HG02759 (cell line): ENCODE data around the gene RSU1.

Experiments
- ATAC-seq: cut with Tn5 transposase; IDR thresholded peaks from one replicate; pipeline ENCODE4 v1.9.1; 2021; ENCODE audit warnings: mild to moderate bottlenecking, moderate library complexity; ENCODE audit not compliant: unreplicated experiment

The RSU1 gene

DNA sequence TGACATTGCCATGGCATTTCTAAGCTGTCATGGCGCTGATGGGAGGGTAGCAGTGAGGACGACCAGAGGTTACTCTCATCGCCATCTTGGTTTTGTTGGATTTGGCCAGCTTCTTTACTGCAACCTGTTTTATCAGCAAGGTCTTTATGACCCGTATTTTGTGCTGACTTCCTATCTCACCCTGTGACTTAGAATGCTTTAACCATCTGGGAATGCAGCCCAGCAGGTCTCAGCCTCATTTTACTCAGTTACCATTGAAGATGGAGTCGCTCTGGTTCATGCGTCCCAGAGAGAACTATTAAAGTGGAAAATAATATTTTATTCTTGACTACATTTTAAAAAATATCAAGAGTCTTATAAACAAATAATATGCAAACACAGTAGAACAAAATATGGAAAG is 131.7 kb downstream of the RSU1 start:
- ATAC-seq: no peak

DNA sequence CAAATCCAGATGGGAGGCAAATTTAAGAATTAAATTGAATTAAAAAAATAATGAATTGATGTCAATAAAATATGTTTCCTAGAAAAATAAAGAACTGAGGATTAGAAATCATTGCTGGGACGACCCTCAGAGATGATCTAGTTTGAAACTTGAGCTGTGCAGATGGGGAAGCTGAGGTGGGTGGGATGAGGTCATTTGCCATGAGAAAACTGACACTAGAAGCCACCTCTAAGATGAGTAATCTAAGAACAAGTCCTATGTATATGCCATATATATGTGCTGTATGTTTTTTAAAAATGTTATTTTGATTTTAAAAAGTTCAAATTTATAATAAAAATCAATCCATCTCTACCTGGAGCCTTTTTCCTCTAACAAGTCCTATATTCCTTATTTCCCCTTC is 135.7 kb downstream of the RSU1 start:
- no peak for ATAC-seq

- no peak for ATAC-seq
Observed at GRCh38 chr10:16679511-16679910, 137.7 kb downstream of the RSU1 start.

GRCh38 chr10:16675334-16675733 is 141.9 kb downstream of the RSU1 start:
- ATAC-seq: no peak

- no peak for ATAC-seq
Observed at GRCh38 chr10:16674147-16674703, 143.0 kb downstream of the RSU1 start.

DNA sequence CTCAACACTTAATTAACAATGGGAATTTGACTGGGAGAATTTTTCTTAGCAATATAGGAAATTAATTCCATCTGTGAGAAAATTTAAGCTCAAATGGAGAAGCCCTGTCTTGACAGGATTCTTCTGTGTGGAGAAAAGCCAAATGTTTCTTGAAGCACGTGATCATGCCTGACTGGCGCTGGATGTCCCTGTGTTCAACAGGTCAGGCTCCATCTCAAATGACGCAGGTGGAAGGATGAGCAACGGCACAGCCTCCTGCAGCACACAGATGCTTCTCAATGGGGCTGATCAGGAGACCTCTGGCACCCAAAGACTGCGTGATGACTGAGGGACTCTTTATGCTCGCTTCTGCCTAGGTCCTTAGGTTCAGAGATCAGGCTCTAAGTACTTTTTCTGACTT is 143.8 kb downstream of the RSU1 start:
- no peak for ATAC-seq

GRCh38 chr10:16663444-16663843 is 153.8 kb downstream of the RSU1 start:
- no peak for ATAC-seq

DNA sequence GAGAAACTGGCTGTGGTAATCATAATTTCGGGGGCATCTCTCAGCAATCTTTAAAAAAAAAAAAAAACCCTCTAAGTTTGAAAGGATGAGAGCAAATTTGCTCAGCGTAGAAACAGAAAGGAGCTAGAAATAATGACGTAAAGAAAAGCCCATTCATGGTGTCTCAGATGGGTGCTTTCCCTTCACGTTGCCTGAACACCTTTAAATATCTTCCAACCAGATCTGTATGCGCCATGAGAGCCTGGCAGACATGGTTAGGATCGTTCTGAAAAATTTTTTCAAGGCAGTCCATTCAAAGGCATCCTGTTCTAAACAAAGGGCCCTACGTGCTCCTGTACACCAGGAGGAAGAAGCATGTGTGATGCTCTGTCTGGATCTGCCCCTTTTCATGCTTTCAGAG is 154.3 kb downstream of the RSU1 start:
- no peak for ATAC-seq

DNA sequence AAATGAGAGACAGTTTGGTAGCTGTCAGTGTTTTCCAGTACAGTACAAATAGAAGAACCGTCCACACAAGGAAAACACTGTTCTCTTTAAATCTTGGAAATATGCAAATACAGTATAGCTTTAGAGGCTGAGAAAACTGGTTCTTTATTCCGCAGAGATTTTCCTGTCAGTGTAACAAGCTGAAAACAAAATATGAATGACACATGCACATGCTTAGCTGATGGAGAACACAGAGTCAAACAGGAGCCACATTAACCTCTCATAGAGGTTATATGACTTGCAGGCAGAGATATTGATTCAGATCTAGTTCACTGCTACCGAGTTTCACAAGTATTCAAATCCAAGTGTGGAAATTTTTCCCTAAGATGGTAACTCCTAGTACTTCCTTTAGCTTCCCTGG is 160.3 kb downstream of the RSU1 start:
- no peak for ATAC-seq

GRCh38 chr10:16653224-16653623 is 164.0 kb downstream of the RSU1 start:
- no peak for ATAC-seq

DNA sequence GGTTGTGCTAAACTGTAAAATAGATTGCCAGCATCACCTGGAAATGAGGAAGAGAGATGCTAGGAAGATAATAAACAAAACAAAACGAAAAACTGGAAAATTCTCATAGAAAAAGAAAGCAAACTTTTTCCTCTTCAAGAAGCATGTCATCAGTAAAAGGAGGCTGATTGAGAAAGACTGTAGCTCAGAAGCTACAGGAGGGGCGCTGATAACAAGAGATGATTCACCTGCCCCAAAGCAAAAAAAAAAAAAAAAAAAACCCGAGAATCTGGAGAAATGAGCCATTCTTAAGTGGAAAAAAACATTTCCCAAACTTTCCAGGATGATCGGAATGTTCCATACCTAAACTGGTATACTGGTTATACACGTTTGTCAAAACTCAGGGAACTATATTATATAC is 165.1 kb downstream of the RSU1 start:
- no peak for ATAC-seq

DNA sequence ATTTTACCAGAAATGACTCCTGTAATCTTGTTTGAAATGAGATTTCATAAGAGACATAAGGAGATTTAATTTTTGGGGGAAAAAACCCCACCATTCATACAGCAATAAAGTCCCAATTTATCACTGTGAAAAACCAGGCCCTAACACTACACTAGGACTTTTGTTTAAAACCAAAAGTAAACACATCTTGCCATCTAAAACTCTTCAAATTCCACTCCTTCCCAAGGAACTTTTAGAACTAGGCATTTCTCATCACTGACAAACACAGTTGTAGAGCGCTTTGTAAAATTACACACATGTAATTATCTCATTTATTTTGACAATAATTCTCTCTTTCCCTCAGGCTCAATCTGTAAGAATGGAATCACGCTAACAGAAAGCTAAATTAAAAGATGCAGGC is 167.5 kb downstream of the RSU1 start:
- ATAC-seq: no peak

DNA sequence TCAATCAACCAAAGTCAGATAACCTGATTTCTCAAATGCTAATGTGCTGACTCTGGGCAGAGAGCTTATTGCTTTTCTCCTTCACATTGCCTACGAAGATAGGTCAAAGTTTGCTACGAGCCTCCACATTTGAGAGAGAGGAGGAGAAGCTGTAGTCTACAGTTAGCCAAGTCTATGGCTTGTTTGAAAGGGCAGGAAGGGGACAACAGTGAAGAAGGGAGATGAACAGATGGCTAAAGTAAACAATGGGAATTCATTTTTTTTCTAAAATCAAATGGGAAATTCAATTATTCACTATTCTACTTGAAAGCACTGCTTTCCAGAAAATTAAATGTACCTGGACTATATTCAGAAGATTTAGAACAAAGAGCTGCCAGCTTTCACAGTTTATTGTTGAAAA is 168.9 kb downstream of the RSU1 start:
- ATAC-seq: no peak

GRCh38 chr10:16646181-16647059 is 170.8 kb downstream of the RSU1 start:
- ATAC-seq: no peak

DNA sequence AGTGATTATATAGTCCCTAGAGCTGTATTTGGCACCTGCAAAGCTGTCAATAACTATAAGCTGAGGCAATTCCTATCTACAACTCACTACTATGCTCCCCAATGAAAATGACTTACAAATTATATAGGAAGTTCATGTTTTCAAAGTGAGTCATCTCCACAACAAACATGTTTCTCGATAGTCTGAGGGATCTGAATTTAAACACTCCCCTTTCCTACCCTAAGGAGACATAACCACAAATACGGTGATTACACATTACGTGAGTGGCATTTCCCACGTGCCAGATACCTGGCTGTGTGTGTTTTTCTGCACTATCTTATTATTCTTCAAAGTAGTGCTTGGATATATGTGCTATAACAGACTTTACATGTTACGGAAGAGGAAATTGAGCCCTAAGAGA is 173.1 kb downstream of the RSU1 start:
- ATAC-seq: no peak

DNA sequence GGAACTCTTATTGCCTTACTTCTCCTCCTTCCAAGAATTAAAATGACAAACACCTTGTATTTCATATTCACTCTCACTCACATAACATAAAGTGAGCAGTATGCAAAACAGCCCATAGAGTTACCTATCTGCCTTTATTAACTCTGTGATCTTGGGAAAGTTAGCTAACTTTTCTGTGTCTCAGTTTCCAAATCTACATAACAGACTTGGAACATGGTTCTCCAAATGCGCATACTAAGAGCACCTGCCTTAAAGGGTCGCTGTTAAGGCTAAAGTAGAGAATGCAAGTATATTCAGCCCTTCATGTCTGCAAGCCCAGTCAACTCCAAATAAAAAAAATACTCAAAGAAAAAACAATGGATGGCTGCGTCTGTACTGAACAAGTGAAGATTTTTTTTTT is 173.7 kb downstream of the RSU1 start:
- ATAC-seq: no peak

GRCh38 chr10:16640153-16640552 is 177.1 kb downstream of the RSU1 start:
- no peak for ATAC-seq

- no peak for ATAC-seq
Observed at GRCh38 chr10:16639471-16639870, 177.8 kb downstream of the RSU1 start.

GRCh38 chr10:16632996-16633395 is 184.2 kb downstream of the RSU1 start:
- ATAC-seq: no peak

DNA sequence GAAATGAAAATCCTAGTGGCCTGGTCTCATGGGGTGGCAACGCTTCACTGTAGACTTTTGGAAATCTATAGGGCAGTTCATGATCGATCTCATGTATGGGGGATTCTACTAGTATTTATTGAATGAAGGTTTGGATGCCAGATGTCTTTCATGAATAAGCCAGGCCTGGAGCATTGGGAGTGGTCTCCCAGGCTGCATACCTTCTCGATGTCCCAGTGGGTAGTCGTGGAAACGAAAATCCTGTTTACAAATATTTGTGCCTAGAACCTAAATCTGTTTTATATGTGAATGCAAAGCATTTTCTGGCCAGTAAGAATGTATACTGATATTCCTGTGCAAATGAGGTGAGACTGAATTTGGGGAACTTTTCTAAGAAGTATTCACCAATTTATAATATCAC is 190.5 kb downstream of the RSU1 start:
- ATAC-seq: no peak

GRCh38 chr10:16612981-16613355 is 204.3 kb downstream of the RSU1 start:
- no peak for ATAC-seq

GRCh38 chr10:16612115-16612980 is 204.9 kb downstream of the RSU1 start:
- no peak for ATAC-seq
